ENCODE results near the gene ZNF451. TPM values are rescaled to one million over a fixed set of nuclear protein-coding genes. Genes with fewer than 3 reads are reported as not detected.

The ZNF451 gene
- total and polyA plus RNA-seq, 4 donors, result 5.5 to 108 (median 33.8) TPM

- no peak overlapping the region for H3K9ac ChIP-seq (ENCODE audit: low read depth in 1 of 2, low read length in 2 of 2)
- peaks cover 0 to 30% (median 8%) of the 10 kb centered on the region in 4 donors for H3K36me3 ChIP-seq (ENCODE audit: control insufficient read depth in 4 of 4, insufficient read depth in 3 of 4, low read depth in 1 of 4, low read length in 3 of 4)
- no peaks in the 10 kb centered on the region for H3K27me3 ChIP-seq (ENCODE audit: control insufficient read depth in 4 of 4, insufficient read depth in 4 of 4, low read length in 3 of 4)
- no peak for DNase-seq (ENCODE audit: low spot score)
- H3K4me3 ChIP-seq (ENCODE audit: low read depth in 1 of 3, low read length in 3 of 3), result no peak overlapping the region
- WGBS, result over 99% methylated on average over 2 of the region's 2 CpGs
- peaks cover 0 to 9% (median 4%) of the 10 kb centered on the region in 4 donors for H3K9me3 ChIP-seq (ENCODE audit: control insufficient read depth in 4 of 4, low read length in 3 of 4)
- TF ChIP-seq RXRA (IDR thresholded peaks at IDR 0.05) (no peak), TAF1 (conservative IDR thresholded peaks at IDR 0.05) (no peak), HNF4A (conservative IDR thresholded peaks at IDR 0.05) (no peak), REST (IDR thresholded peaks at IDR 0.05) (no peak), HNF4G (IDR thresholded peaks at IDR 0.05) (no peak), EGR1 (IDR thresholded peaks at IDR 0.05; ENCODE audit: low read depth in 2 of 2) (no peak), NR2F2 (IDR thresholded peaks at IDR 0.05) (no peak), FOXA1 (IDR thresholded peaks at IDR 0.05) (no peak)
- H3K27ac ChIP-seq (ENCODE audit: low read depth in 1 of 2, low read length in 2 of 2), result no peak overlapping the region
- no peaks in the 10 kb centered on the region for H3K4me1 ChIP-seq (ENCODE audit: control insufficient read depth in 4 of 4, insufficient read depth in 4 of 4, low read length in 3 of 4)
Observed at GRCh38 chr6:57162028-57162427, 72.0 kb downstream of the ZNF451 start.

GRCh38 chr6:57162516-57162915, 72.5 kb downstream of the ZNF451 start:
- no peak for DNase-seq (ENCODE audit: low spot score)
- Histone ChIP-seq H3K36me3 (ENCODE audit: control insufficient read depth in 4 of 4, insufficient read depth in 3 of 4, low read depth in 1 of 4, low read length in 3 of 4) (peaks cover 0 to 32% (median 9%) of the 10 kb centered on the region in 4 donors), H3K4me3 (ENCODE audit: low read depth in 1 of 3, low read length in 3 of 3) (no peak overlapping the region), H3K27ac (ENCODE audit: low read depth in 1 of 2, low read length in 2 of 2) (no peak overlapping the region), H3K9ac (ENCODE audit: low read depth in 1 of 2, low read length in 2 of 2) (no peak overlapping the region), H3K9me3 (ENCODE audit: control insufficient read depth in 4 of 4, low read length in 3 of 4) (peaks cover 0 to 9% (median 4%) of the 10 kb centered on the region in 4 donors), H3K4me1 (ENCODE audit: control insufficient read depth in 4 of 4, insufficient read depth in 4 of 4, low read length in 3 of 4) (no peaks in the 10 kb centered on the region), H3K27me3 (ENCODE audit: control insufficient read depth in 4 of 4, insufficient read depth in 4 of 4, low read length in 3 of 4) (no peaks in the 10 kb centered on the region)
- WGBS, result 58% methylated on average over 3 of the region's 3 CpGs
- TF ChIP-seq EGR1 (IDR thresholded peaks at IDR 0.05; ENCODE audit: low read depth in 2 of 2), result no peak
- no peak for TF ChIP-seq CTCF (IDR thresholded peaks at IDR 0.05; ENCODE audit: low read depth, low read length, missing input control)
- TF ChIP-seq GABPA (IDR thresholded peaks at IDR 0.05 in 1 of 2, conservative IDR thresholded peaks at IDR 0.05 in 1 of 2), result no peak
- no peak for TF ChIP-seq SP1 (IDR thresholded peaks at IDR 0.05)
- no peak for TF ChIP-seq HNF4G (IDR thresholded peaks at IDR 0.05)
- TF ChIP-seq ZBTB33 (IDR thresholded peaks at IDR 0.05), result no peak
- TF ChIP-seq FOXA1 (IDR thresholded peaks at IDR 0.05), result no peak
- TF ChIP-seq ATF3 (IDR thresholded peaks at IDR 0.05), result no peak
- no peak for TF ChIP-seq JUND (IDR thresholded peaks at IDR 0.05)
- no peak for TF ChIP-seq YY1 (IDR thresholded peaks at IDR 0.05)
- no peak for TF ChIP-seq HNF4A (conservative IDR thresholded peaks at IDR 0.05)
